ENCODE data around the gene RNF223.

Gene RNF223

GRCh38 chr1:1055841-1056736 is 18.0 kb downstream of the RNF223 start:
- TF ChIP-seq CTCF (IDR thresholded peaks at IDR 0.05; ENCODE audit: low read depth, low read length) = no peak
- no peak for TF ChIP-seq POLR2A (IDR thresholded peaks at IDR 0.05; ENCODE audit: extremely low read depth, insufficient read length)
- TF ChIP-seq MAX (IDR thresholded peaks at IDR 0.05; ENCODE audit: low read depth, low read length) = no peak
- no peak for TF ChIP-seq MYC (IDR thresholded peaks at IDR 0.05; ENCODE audit: low read depth, low read length)
- no peak for DNase-seq (ENCODE audit: low read depth)
- no peak overlapping the region for H3K4me3 ChIP-seq (ENCODE audit: low read depth, low read length)

GRCh38 chr1:1054971-1055370 is 19.1 kb downstream of the RNF223 start:
- TF ChIP-seq POLR2A (IDR thresholded peaks at IDR 0.05; ENCODE audit: extremely low read depth, insufficient read length) (no peak), MYC (IDR thresholded peaks at IDR 0.05; ENCODE audit: low read depth, low read length) (no peak), MAX (IDR thresholded peaks at IDR 0.05; ENCODE audit: low read depth, low read length) (no peak), CTCF (IDR thresholded peaks at IDR 0.05; ENCODE audit: low read depth, low read length) (no peak)
- no peak overlapping the region for H3K4me3 ChIP-seq (ENCODE audit: low read depth, low read length)
- DNase-seq (ENCODE audit: low read depth) = no peak

GRCh38 chr1:1054099-1054700 is 19.9 kb downstream of the RNF223 start:
- DNase-seq (ENCODE audit: low read depth) = no peak
- H3K4me3 ChIP-seq (ENCODE audit: low read depth, low read length) = no peak overlapping the region
- TF ChIP-seq MYC (IDR thresholded peaks at IDR 0.05; ENCODE audit: low read depth, low read length) = no peak
- TF ChIP-seq CTCF (IDR thresholded peaks at IDR 0.05; ENCODE audit: low read depth, low read length) = no peak

GRCh38 chr1:1053682-1054081 is 20.4 kb downstream of the RNF223 start:
- no peak for TF ChIP-seq MYC (IDR thresholded peaks at IDR 0.05; ENCODE audit: low read depth, low read length)
- no peak for TF ChIP-seq MAX (IDR thresholded peaks at IDR 0.05; ENCODE audit: low read depth, low read length)
- no peak for TF ChIP-seq CTCF (IDR thresholded peaks at IDR 0.05; ENCODE audit: low read depth, low read length)
- TF ChIP-seq POLR2A (IDR thresholded peaks at IDR 0.05; ENCODE audit: extremely low read depth, insufficient read length) = no peak
- DNase-seq (ENCODE audit: low read depth) = no peak
- no peak overlapping the region for H3K4me3 ChIP-seq (ENCODE audit: low read depth, low read length)

GRCh38 chr1:1053022-1053421 is 21.1 kb downstream of the RNF223 start:
- TF ChIP-seq MAX (IDR thresholded peaks at IDR 0.05; ENCODE audit: low read depth, low read length) = no peak
- no peak for TF ChIP-seq POLR2A (IDR thresholded peaks at IDR 0.05; ENCODE audit: extremely low read depth, insufficient read length)
- no peak for TF ChIP-seq CTCF (IDR thresholded peaks at IDR 0.05; ENCODE audit: low read depth, low read length)
- no peak for TF ChIP-seq MYC (IDR thresholded peaks at IDR 0.05; ENCODE audit: low read depth, low read length)
- H3K4me3 ChIP-seq (ENCODE audit: low read depth, low read length) = no peak overlapping the region
- no peak for DNase-seq (ENCODE audit: low read depth)

Measured in NB4 (cell line).